Natural killer cell (primary cell): ENCODE data around the gene EIF3K. TPM values are rescaled to one million over a fixed set of nuclear protein-coding genes. Genes with fewer than 3 reads are reported as not detected.

ENCODE experiments used
- ATAC-seq, 3 donors: fragments of 150-1000 bp in 2 of 3; fragments of 200-7000 bp in 1 of 3; cut with Tn5 transposase; 1 replicate in 1 of 3; 2 replicates in 2 of 3; pipeline ENCODE4 v1.10.0; 2021; ENCODE audit warnings: mild to moderate bottlenecking in 2 of 3, moderate library complexity in 2 of 3
- DNase-seq, 2 donors: peaks; one replicate each; pipeline versions ENCODE4 v3.0.0 to v3.0.0-alpha.2; 2013 to 2021; ENCODE audit warnings: mixed read lengths in 1 of 2
- H3K27ac ChIP-seq: one replicate; pipeline ENCODE4 v1.5.1; 2013; ENCODE audit warnings: mild to moderate bottlenecking, low read length
- H3K27me3 ChIP-seq: one replicate; pipeline ENCODE4 v1.6.1; 2013; ENCODE audit warnings: low read length; ENCODE audit not compliant: control insufficient read depth, insufficient read depth
- H3K36me3 ChIP-seq: one replicate; pipeline ENCODE4 v1.6.1; 2013; ENCODE audit warnings: low read length; ENCODE audit not compliant: control insufficient read depth, insufficient read depth
- H3K4me1 ChIP-seq: one replicate; pipeline ENCODE4 v1.6.1; 2013; ENCODE audit warnings: low read length; ENCODE audit not compliant: control insufficient read depth, insufficient read depth
- H3K4me3 ChIP-seq: one replicate; pipeline ENCODE4 v1.5.1; 2013; ENCODE audit warnings: low read length
- H3K9me3 ChIP-seq: one replicate; pipeline ENCODE4 v1.6.1; 2013; ENCODE audit warnings: low read length; ENCODE audit not compliant: control insufficient read depth, insufficient read depth
- H3K27ac Mint-ChIP-seq, 2 donors: one replicate each; pipeline ENCODE4 v1.8.0; 2022; ENCODE audit warnings: mild to moderate bottlenecking in 2 of 2, mixed read lengths in 2 of 2, moderate library complexity in 1 of 2
- H3K27me3 Mint-ChIP-seq, 2 donors: one replicate each; pipeline ENCODE4 v1.8.0; 2022; ENCODE audit warnings: low read depth in 2 of 2, mixed read lengths in 2 of 2
- H3K36me3 Mint-ChIP-seq: one replicate; pipeline ENCODE4 v1.8.0; 2022; ENCODE audit warnings: mixed read lengths
- H3K4me1 Mint-ChIP-seq, 2 donors: one replicate each; pipeline ENCODE4 v1.8.0; 2022; ENCODE audit warnings: mixed read lengths in 2 of 2
- H3K4me3 Mint-ChIP-seq: one replicate; pipeline ENCODE4 v1.8.0; 2022; ENCODE audit warnings: mild to moderate bottlenecking, moderate library complexity, mixed read lengths
- H3K9me3 Mint-ChIP-seq, 2 donors: one replicate each; pipeline ENCODE4 v1.8.0; 2022; ENCODE audit warnings: mixed read lengths in 2 of 2
- CTCF ChIP-seq: fragments of 200-600 bp; IDR thresholded peaks from one replicate; pipeline ENCODE4 v1.8.0; 2022; ENCODE audit warnings: antibody characterized with exemption
- WGBS: methylation state at CpG from one replicate; pipeline ENCODE4 v1.1.7; 2013; ENCODE audit warnings: missing lambda C conversion rate; ENCODE audit not compliant: insufficient coverage; 5-methylcytosine and 5-hydroxymethylcytosine counted together
- intact Hi-C: fragments of 100-400 bp; cut with micrococcal nuclease; formaldehyde crosslinking; loops from one replicate; pipeline ENCODE4 v1.14.2; 2022
- total RNA-seq, 4 donors: library from RNA; stranded (reverse); fragments of 120-200 nt in 1 of 4; gene quantifications; one replicate each; pipeline versions ENCODE4 v1.2.3 to v1.2.4, GENCODE V29; 2013 to 2022

Gene EIF3K
- total RNA-seq, 3 donors from 2014 or later (not counting 1 experiment from before 2014, with no cell fraction given): 232 to 262 (median 238) TPM

- no peaks in the 10 kb centered on the region for H3K27me3 Mint-ChIP-seq
- DNase-seq: no peak
- H3K4me1 ChIP-seq: no peaks in the 10 kb centered on the region
- no peaks in the 10 kb centered on the region for H3K36me3 Mint-ChIP-seq
- ATAC-seq: peak in 1 of 3 donors; percentile 17
- no peaks in the 10 kb centered on the region for H3K9me3 ChIP-seq
- peaks cover 48% of the 10 kb centered on the region for H3K36me3 ChIP-seq
- intact Hi-C loops: no loop called here
- no peak overlapping the region for H3K4me3 Mint-ChIP-seq
- no peaks in the 10 kb centered on the region for H3K27me3 ChIP-seq
- no peak overlapping the region for H3K27ac Mint-ChIP-seq
- H3K9me3 Mint-ChIP-seq: no peaks in the 10 kb centered on the region
- no peak overlapping the region for H3K27ac ChIP-seq
- WGBS: 98% methylated on average over 6 of the region's 6 CpGs
- no peak overlapping the region for H3K4me3 ChIP-seq
- H3K4me1 Mint-ChIP-seq: peaks cover 0 to 6% of the 10 kb centered on the region in 2 donors
- TF ChIP-seq CTCF: no peak
Measured at GRCh38 chr19:38606131-38606530, 12.9 kb upstream of the EIF3K start.

DNA sequence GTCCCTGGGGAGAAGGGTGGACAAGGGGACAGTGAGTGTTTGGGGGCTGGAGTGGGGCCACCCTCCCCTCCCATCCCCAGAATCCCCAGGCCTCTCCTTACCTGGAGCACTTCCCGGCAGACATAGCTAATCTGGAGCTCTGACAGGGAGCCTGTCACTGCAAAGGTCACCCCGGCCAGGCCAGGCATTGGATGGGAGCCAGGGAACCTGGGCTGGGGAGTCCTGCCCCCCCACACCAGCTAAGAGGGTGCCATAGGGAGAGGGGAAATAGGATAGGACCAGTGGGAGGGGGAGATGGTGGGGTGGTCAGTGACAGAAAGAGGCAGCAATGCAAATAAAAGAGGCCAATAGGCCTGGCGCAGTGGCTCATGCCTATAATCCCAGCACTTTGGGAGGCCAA, 4.7 kb upstream of the EIF3K start:
- no peak for ATAC-seq
- no peaks in the 10 kb centered on the region for H3K27me3 ChIP-seq
- Mint-ChIP-seq H3K27ac (no peak overlapping the region), H3K27me3 (no peaks in the 10 kb centered on the region), H3K36me3 (no peaks in the 10 kb centered on the region), H3K9me3 (no peaks in the 10 kb centered on the region), H3K4me1 (peaks cover 29 to 54% of the 10 kb centered on the region in 2 donors), H3K4me3 (no peak overlapping the region)
- intact Hi-C loops: no loop called here
- H3K36me3 ChIP-seq: peaks cover 29% of the 10 kb centered on the region
- TF ChIP-seq CTCF: no peak
- WGBS: 92% methylated on average over 3 of the region's 3 CpGs
- peaks cover 42% of the 10 kb centered on the region for H3K4me1 ChIP-seq
- no peak for DNase-seq
- H3K4me3 ChIP-seq: no peak overlapping the region
- H3K9me3 ChIP-seq: no peaks in the 10 kb centered on the region
- no peak overlapping the region for H3K27ac ChIP-seq

GRCh38 chr19:38615007-38615581, 3.9 kb upstream of the EIF3K start:
- intact Hi-C loops: no loop called here
- Mint-ChIP-seq H3K27me3 (no peaks in the 10 kb centered on the region), H3K36me3 (no peaks in the 10 kb centered on the region), H3K9me3 (no peaks in the 10 kb centered on the region), H3K27ac (no peak overlapping the region), H3K4me3 (peak overlapping the region; percentile 33), H3K4me1 (peaks cover 37 to 62% of the 10 kb centered on the region in 2 donors)
- peaks cover 23% of the 10 kb centered on the region for H3K36me3 ChIP-seq
- DNase-seq (no peak), ATAC-seq (no peak)
- H3K9me3 ChIP-seq: no peaks in the 10 kb centered on the region
- peaks cover 50% of the 10 kb centered on the region for H3K4me1 ChIP-seq
- no peak for TF ChIP-seq CTCF
- H3K27me3 ChIP-seq: no peaks in the 10 kb centered on the region
- H3K27ac ChIP-seq: no peak overlapping the region
- WGBS: 88% methylated on average over 7 of the region's 7 CpGs
- H3K4me3 ChIP-seq: no peak overlapping the region

DNA sequence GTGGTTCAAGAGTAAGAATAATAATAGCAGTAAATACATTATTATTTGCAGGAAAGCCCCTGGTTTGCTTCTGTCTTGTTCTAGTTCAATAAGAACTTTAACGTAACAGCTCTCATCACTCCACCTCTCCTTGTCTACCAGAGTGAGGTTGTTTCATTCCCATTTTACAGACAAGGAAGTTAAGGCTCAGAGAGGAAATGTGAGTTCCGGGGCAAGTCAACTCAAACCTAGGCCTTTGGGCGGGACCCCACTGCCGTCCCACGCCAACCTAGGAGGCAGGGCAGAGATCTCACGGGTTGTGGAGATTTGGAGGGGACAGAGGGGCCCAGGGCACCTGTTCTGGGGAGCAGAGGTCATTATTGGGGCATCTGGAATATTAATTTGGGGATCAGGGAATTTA, 2.7 kb upstream of the EIF3K start:
- DNase-seq: peak in 1 of 2 donors; percentile 24
- H3K27ac Mint-ChIP-seq: peak overlapping the region; percentile 98
- peaks cover 19% of the 10 kb centered on the region for H3K36me3 ChIP-seq
- intact Hi-C loops: no loop called here
- peaks cover 52% of the 10 kb centered on the region for H3K4me1 ChIP-seq
- H3K9me3 ChIP-seq: no peaks in the 10 kb centered on the region
- no peaks in the 10 kb centered on the region for H3K27me3 Mint-ChIP-seq
- H3K4me3 Mint-ChIP-seq: peak overlapping the region; percentile 100
- no peaks in the 10 kb centered on the region for H3K36me3 Mint-ChIP-seq
- ATAC-seq: no peak
- no peak for TF ChIP-seq CTCF
- WGBS: 78% methylated on average over 5 of the region's 6 CpGs
- no peaks in the 10 kb centered on the region for H3K27me3 ChIP-seq
- no peak overlapping the region for H3K4me3 ChIP-seq
- peaks cover 41 to 64% of the 10 kb centered on the region in 2 donors for H3K4me1 Mint-ChIP-seq
- peak overlapping the region; percentile 6 for H3K27ac ChIP-seq
- H3K9me3 Mint-ChIP-seq: no peaks in the 10 kb centered on the region
